ENCODE data around the gene MBTPS2. TPM values are rescaled to one million over a fixed set of nuclear protein-coding genes. Genes with fewer than 3 reads are reported as not detected.
A peak's percentile ranks its signal among the peaks of the same experiment; 100 is the strongest.

MBTPS2 gene
- total RNA-seq, 1 donor from 2014 or later, result 22.1 TPM

GRCh38 chrX:21905953-21906352 is 66.5 kb downstream of the MBTPS2 start:
- peaks cover 30% of the 10 kb centered on the region for H3K4me1 Mint-ChIP-seq

GRCh38 chrX:21907260-21907659 is 67.8 kb downstream of the MBTPS2 start:
- no peaks in the 10 kb centered on the region for H3K36me3 Mint-ChIP-seq
- peak overlapping the region; percentile 13 for H3K4me3 Mint-ChIP-seq
- H3K9me3 Mint-ChIP-seq, result peaks cover 12% of the 10 kb centered on the region
- H3K27me3 Mint-ChIP-seq (ENCODE audit: low read depth), result no peaks in the 10 kb centered on the region
- H3K27ac Mint-ChIP-seq, result peak overlapping the region; percentile 73
- no peak for TF ChIP-seq CTCF (IDR thresholded peaks at IDR 0.05; ENCODE audit: unreplicated experiment)
- no peak for DNase-seq (ENCODE audit: low spot score in 2 of 2, unreplicated experiment in 2 of 2)
- peaks cover 30% of the 10 kb centered on the region for H3K4me1 Mint-ChIP-seq

More at GRCh38 chrX:21905953-21906352, 66.5 kb downstream of the MBTPS2 start:
- Mint-ChIP-seq H3K27me3 (ENCODE audit: low read depth) (no peaks in the 10 kb centered on the region), H3K27ac (peak overlapping the region; percentile 25), H3K36me3 (no peaks in the 10 kb centered on the region), H3K4me3 (no peak overlapping the region), H3K9me3 (peaks cover 8% of the 10 kb centered on the region)
- DNase-seq (ENCODE audit: low spot score in 2 of 2, unreplicated experiment in 2 of 2), result no peak
- TF ChIP-seq CTCF (IDR thresholded peaks at IDR 0.05; ENCODE audit: unreplicated experiment), result no peak

GRCh38 chrX:21911481-21911880 is 72.1 kb downstream of the MBTPS2 start:
- no peaks in the 10 kb centered on the region for H3K27me3 Mint-ChIP-seq (ENCODE audit: low read depth)
- no peak overlapping the region for H3K4me3 Mint-ChIP-seq
- no peak for TF ChIP-seq CTCF (IDR thresholded peaks at IDR 0.05; ENCODE audit: unreplicated experiment)
- H3K27ac Mint-ChIP-seq, result no peak overlapping the region
- H3K4me1 Mint-ChIP-seq, result peaks cover 17% of the 10 kb centered on the region
- H3K36me3 Mint-ChIP-seq, result no peaks in the 10 kb centered on the region
- peaks cover 4% of the 10 kb centered on the region for H3K9me3 Mint-ChIP-seq
- DNase-seq (ENCODE audit: low spot score in 2 of 2, unreplicated experiment in 2 of 2), result no peak

- Mint-ChIP-seq H3K36me3 (no peaks in the 10 kb centered on the region), H3K9me3 (peaks cover 9% of the 10 kb centered on the region), H3K4me1 (peaks cover 12% of the 10 kb centered on the region), H3K27ac (no peak overlapping the region), H3K27me3 (ENCODE audit: low read depth) (no peaks in the 10 kb centered on the region), H3K4me3 (no peak overlapping the region)
- no peak for TF ChIP-seq CTCF (IDR thresholded peaks at IDR 0.05; ENCODE audit: unreplicated experiment)
- DNase-seq (ENCODE audit: low spot score in 2 of 2, unreplicated experiment in 2 of 2), result no peak
Observed at GRCh38 chrX:21912220-21912619, 72.8 kb downstream of the MBTPS2 start.

GRCh38 chrX:21912989-21913388 is 73.6 kb downstream of the MBTPS2 start:
- Mint-ChIP-seq H3K27ac (no peak overlapping the region), H3K4me1 (peaks cover 5% of the 10 kb centered on the region)

More at GRCh38 chrX:21912989-21913388, 73.6 kb downstream of the MBTPS2 start:
- Mint-ChIP-seq H3K36me3 (peaks cover 2% of the 10 kb centered on the region), H3K4me3 (no peak overlapping the region), H3K9me3 (peaks cover 17% of the 10 kb centered on the region), H3K27me3 (ENCODE audit: low read depth) (no peaks in the 10 kb centered on the region)
- DNase-seq (ENCODE audit: low spot score in 2 of 2, unreplicated experiment in 2 of 2), result no peak
- TF ChIP-seq CTCF (IDR thresholded peaks at IDR 0.05; ENCODE audit: unreplicated experiment), result no peak
